ENCODE data around the gene CASK.
"Not testable (repeated sequence)": the region's sequence is repeated elsewhere in the genome, so short reads cannot be mapped to it uniquely, and the experiment has no call there.

CASK gene

GRCh38 chrX:41616935-41617334, 306.4 kb downstream of the CASK start:
- no peak for DNase-seq

GRCh38 chrX:41616255-41616654, 307.1 kb downstream of the CASK start:
- DNase-seq: no peak

- DNase-seq: no peak
Observed at GRCh38 chrX:41608244-41608643, 315.1 kb downstream of the CASK start.

GRCh38 chrX:41607264-41607832, 316.0 kb downstream of the CASK start:
- no peak for DNase-seq

- DNase-seq: not testable (repeated sequence)
Observed at GRCh38 chrX:41606057-41606456, 317.3 kb downstream of the CASK start.

- DNase-seq: no peak
Observed at GRCh38 chrX:41604766-41605543, 318.4 kb downstream of the CASK start.

- DNase-seq: no peak
Observed at GRCh38 chrX:41604177-41604576, 319.2 kb downstream of the CASK start.

- DNase-seq: no peak
Observed at GRCh38 chrX:41603596-41603995, 319.8 kb downstream of the CASK start.

GRCh38 chrX:41602816-41603345, 320.5 kb downstream of the CASK start:
- DNase-seq: no peak

GRCh38 chrX:41600291-41600690, 323.1 kb downstream of the CASK start:
- DNase-seq: no peak

- no peak for DNase-seq
Observed at GRCh38 chrX:41599507-41599906, 323.8 kb downstream of the CASK start.

GRCh38 chrX:41596596-41596995, 326.8 kb downstream of the CASK start:
- no peak for DNase-seq

- no peak for DNase-seq
Observed at GRCh38 chrX:41594634-41595033, 328.7 kb downstream of the CASK start.

- no peak for DNase-seq
Observed at GRCh38 chrX:41591906-41592305, 331.4 kb downstream of the CASK start.

GRCh38 chrX:41590641-41591040, 332.7 kb downstream of the CASK start:
- no peak for DNase-seq

GRCh38 chrX:41589634-41590270, 333.6 kb downstream of the CASK start:
- DNase-seq: no peak

GRCh38 chrX:41588271-41588670, 335.1 kb downstream of the CASK start:
- DNase-seq: no peak

- no peak for DNase-seq
Observed at GRCh38 chrX:41580423-41581064, 342.8 kb downstream of the CASK start.

GRCh38 chrX:41563876-41564275, 359.5 kb downstream of the CASK start:
- DNase-seq: no peak

GRCh38 chrX:41561045-41561444, 362.3 kb downstream of the CASK start:
- DNase-seq: no peak

GRCh38 chrX:41559235-41560052, 363.9 kb downstream of the CASK start:
- no peak for DNase-seq

GRCh38 chrX:41558531-41558930, 364.8 kb downstream of the CASK start:
- DNase-seq: peak in 1 of 2 experiments; percentile 7

GRCh38 chrX:41556958-41557357, 366.4 kb downstream of the CASK start:
- no peak for DNase-seq
